Uterus (tissue), 2 donors: ENCODE data around the gene DMRTC2.

Experiments used
- CTCF ChIP-seq, 4 experiments: fragments of 200-600 bp in 2 of 4; fragments of 450-650 bp in 2 of 4; sonication (generic) in 2 of 4; IDR thresholded peaks; one replicate each; pipeline ENCODE4 v1.5.1; 2016 to 2019; ENCODE audit warnings: antibody characterized with exemption in 4 of 4, mild to moderate bottlenecking in 2 of 4, moderate library complexity in 1 of 4
- POLR2A ChIP-seq, 2 donors: fragments of 450-650 bp; IDR thresholded peaks; one replicate each; pipeline ENCODE4 v1.6.1; 2016; ENCODE audit warnings: antibody characterized with exemption in 2 of 2, mild to moderate bottlenecking in 1 of 2, moderate library complexity in 1 of 2

- TF ChIP-seq CTCF (IDR thresholded peaks at IDR 0.05), result no peak
- TF ChIP-seq POLR2A (IDR thresholded peaks at IDR 0.05), result no peak
Observed at GRCh38 chr19:41876847-41877832, 32.3 kb downstream of the DMRTC2 start, which contains the start of gene CD79A.
